GM23248 (cell line): Measurements from ENCODE around the gene TAOK3.

Experiments used
- EZH2 ChIP-seq: fragments of 200-600 bp; sonication (generic); IDR thresholded peaks from 2 replicates; pipeline ENCODE4 v1.6.1; 2018; ENCODE audit warnings: antibody characterized with exemption, mild to moderate bottlenecking; ENCODE audit not compliant: insufficient read depth, poor library complexity, severe bottlenecking
- EZH2phosphoT487 ChIP-seq: fragments of 200-600 bp; sonication (generic); IDR thresholded peaks from 2 replicates; pipeline ENCODE4 v1.6.1; 2018; ENCODE audit warnings: antibody characterized with exemption, moderate library complexity, mild to moderate bottlenecking, low read depth; ENCODE audit not compliant: insufficient read depth

- TF ChIP-seq EZH2 (no peak), EZH2phosphoT487 (no peak)
These were observed 21.7 kb downstream of the TAOK3 start for GRCh38 chr12:118350908-118351559.
